ENCODE results near the gene LFNG.

Gene LFNG

DNA sequence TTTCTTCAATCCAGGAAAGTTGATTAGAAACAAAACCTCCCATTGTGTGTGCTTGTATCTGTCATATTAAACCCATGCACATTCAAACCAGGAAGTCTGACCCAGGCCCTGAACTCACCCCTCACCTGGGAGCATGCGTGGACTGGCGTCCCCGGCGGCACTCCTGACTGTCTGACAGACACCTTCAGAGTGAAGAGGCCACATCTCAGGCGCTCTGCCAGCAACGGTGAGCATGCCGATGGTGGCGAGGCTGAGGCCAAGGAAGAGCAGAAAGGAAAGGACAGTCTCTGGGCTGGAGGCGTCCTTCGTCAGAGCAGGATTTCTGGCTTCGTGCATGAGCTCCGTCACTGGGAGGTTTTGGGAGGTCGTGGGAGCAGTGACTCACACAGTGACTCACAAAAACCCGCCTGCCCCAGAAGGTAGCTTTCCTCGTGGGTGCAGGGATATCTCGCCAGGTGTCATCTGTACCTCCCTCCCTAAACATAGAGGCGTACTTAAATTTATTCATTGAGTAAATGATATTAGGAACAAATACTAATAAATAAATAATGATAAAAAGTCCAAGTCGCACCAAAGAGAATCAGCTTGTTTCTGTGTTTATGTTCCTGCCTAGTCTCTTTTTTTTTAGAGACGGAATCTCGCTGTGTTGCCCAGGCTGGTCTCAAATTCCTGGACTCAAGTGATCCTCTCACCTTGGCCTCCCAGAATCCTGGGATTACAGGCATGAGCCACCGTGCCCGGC is 52.7 kb downstream of the LFNG start:
- DNase-seq (ENCODE audit: low read depth), result no peak

- no peak for DNase-seq (ENCODE audit: low read depth)
These were observed 54.2 kb downstream of the LFNG start for GRCh38 chr7:2573761-2574160.

- DNase-seq (ENCODE audit: low read depth), result no peak
These were observed 55.6 kb downstream of the LFNG start for GRCh38 chr7:2575046-2575732.

DNA sequence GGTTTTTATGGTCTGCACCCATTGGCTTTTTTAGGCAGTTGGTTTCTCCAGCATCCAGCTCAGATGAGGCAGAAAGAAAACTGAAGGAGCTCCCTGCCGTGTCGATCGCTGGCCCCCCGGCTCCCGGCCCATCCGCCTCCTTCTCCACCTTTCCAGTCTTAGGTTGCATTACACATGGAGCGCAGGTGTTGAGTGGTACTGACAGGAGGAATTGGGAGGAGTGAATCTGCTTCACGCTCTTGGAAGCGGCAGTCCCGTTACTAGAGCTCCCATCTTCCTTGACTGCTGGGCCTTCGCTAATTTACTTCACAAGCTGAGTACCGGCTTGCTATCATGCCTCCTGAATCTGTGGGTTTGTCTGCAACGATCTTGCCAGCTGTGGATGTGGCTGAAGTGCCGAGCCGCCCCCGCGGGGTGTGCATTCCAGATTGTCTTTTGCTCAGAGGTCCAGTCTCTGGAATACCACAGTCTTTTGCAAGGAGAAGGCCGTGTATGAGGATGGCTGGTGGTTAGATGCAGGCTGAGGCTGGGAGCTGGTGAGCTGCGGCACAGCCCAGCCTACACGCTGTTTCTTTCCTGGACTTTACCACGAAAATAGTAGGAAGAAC is 56.3 kb downstream of the LFNG start:
- DNase-seq (ENCODE audit: low read depth), result no peak

GRCh38 chr7:2576742-2577491 is 57.3 kb downstream of the LFNG start:
- DNase-seq (ENCODE audit: low read depth), result no peak
